ENCODE data around the gene ANAPC2. TPM values are rescaled to one million over a fixed set of nuclear protein-coding genes. Genes with fewer than 3 reads are reported as not detected.
A peak's percentile ranks its signal among the peaks of the same experiment; 100 is the strongest.

The ANAPC2 gene
- total RNA-seq, 1 donor from 2014 or later: 39.2 TPM

DNA sequence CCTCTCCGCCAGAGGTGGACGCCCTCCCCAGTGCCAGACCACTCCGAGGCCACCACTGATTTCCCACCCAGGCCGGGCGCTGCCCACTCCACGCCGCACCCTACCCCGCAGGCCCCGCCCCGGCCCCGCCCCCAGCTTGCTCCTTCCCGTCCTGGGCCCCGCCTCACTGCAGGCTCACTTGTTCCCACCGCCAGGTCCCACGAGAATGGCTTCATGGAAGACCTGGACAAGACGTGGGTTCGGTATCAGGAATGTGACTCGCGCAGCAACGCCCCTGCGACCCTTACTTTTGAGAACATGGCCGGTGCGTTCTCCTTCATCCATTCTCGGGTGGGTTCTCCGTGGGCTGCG, 25.0 kb downstream of the ANAPC2 start:
- Mint-ChIP-seq H3K9me3 (ENCODE audit: unreplicated experiment) (no peaks in the 10 kb centered on the region), H3K27me3 (ENCODE audit: low read depth, unreplicated experiment) (peaks cover 55% of the 10 kb centered on the region), H3K4me1 (ENCODE audit: low read depth, unreplicated experiment) (peaks cover 2% of the 10 kb centered on the region), H3K27ac (ENCODE audit: unreplicated experiment) (no peak overlapping the region), H3K4me3 (ENCODE audit: unreplicated experiment) (peak overlapping the region; percentile 50), H3K36me3 (ENCODE audit: low read depth, unreplicated experiment) (no peaks in the 10 kb centered on the region)
- Histone ChIP-seq H3K4me3 (ENCODE audit: insufficient read depth, low read depth, low read length) (no peak overlapping the region), H3K79me2 (ENCODE audit: insufficient read depth, low read length) (no peaks in the 10 kb centered on the region), H3K27ac (ENCODE audit: low read depth, low read length) (no peak overlapping the region), H3K4me2 (ENCODE audit: low read length) (peak overlapping the region; percentile 57), H3K9me3 (ENCODE audit: insufficient read depth, low read depth, low read length) (no peaks in the 10 kb centered on the region), H3K4me1 (ENCODE audit: insufficient read depth, low read length) (peaks cover 4% of the 10 kb centered on the region), H4K20me1 (ENCODE audit: insufficient read depth, low read length) (no peaks in the 10 kb centered on the region), H2AFZ (ENCODE audit: low read depth, low read length) (peak overlapping the region; percentile 56), H3K27me3 (ENCODE audit: insufficient read depth, low read length) (peaks cover 37% of the 10 kb centered on the region), H3K9ac (ENCODE audit: low read length) (no peak overlapping the region), H3K36me3 (ENCODE audit: insufficient read depth, low read length) (no peaks in the 10 kb centered on the region)
- no peak for TF ChIP-seq EZH2 (IDR thresholded peaks at IDR 0.05; ENCODE audit: insufficient read depth, low read length)
- TF ChIP-seq, protein P1, sequence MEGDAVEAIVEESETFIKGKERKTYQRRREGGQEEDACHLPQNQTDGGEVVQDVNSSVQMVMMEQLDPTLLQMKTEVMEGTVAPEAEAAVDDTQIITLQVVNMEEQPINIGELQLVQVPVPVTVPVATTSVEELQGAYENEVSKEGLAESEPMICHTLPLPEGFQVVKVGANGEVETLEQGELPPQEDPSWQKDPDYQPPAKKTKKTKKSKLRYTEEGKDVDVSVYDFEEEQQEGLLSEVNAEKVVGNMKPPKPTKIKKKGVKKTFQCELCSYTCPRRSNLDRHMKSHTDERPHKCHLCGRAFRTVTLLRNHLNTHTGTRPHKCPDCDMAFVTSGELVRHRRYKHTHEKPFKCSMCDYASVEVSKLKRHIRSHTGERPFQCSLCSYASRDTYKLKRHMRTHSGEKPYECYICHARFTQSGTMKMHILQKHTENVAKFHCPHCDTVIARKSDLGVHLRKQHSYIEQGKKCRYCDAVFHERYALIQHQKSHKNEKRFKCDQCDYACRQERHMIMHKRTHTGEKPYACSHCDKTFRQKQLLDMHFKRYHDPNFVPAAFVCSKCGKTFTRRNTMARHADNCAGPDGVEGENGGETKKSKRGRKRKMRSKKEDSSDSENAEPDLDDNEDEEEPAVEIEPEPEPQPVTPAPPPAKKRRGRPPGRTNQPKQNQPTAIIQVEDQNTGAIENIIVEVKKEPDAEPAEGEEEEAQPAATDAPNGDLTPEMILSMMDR (IDR thresholded peaks at IDR 0.05; ENCODE audit: insufficient read depth, low read depth, low read length): no peak
- no peak for FAIRE-seq
- no peak for DNase-seq (ENCODE audit: low read depth)

DNA sequence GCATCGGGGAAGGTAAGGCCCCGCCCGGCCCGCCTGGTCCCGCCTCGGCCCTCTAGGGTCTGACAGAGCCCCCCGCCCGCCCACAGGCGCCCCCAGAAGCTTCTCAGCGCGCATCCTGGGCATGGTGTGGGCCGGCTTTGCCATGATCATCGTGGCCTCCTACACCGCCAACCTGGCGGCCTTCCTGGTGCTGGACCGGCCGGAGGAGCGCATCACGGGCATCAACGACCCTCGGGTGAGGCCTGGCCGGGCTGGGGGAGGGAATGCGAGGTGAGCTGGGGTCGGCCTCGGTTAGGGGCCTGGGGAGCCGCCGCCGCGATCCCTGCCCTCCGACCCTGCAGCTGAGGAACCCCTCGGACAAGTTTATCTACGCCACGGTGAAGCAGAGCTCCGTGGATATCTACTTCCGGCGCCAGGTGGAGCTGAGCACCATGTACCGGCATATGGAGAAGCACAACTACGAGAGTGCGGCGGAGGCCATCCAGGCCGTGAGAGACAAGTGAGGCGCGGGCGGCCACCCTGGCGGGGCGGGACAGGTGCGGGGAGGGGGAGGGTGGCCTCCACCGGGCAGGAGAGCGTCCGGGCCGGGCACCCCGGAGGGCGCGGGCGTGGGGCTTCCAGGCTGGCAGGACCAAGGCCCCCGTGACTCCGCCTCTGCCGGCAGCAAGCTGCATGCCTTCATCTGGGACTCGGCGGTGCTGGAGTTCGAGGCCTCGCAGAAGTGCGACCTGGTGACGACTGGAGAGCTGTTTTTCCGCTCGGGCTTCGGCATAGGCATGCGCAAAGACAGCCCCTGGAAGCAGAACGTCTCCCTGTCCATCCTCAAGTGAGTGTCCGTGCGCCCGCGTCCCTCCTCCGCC, 25.6 kb downstream of the ANAPC2 start:
- no peak for DNase-seq (ENCODE audit: low read depth)
- Mint-ChIP-seq H3K4me3 (ENCODE audit: unreplicated experiment) (peak overlapping the region; percentile 50), H3K4me1 (ENCODE audit: low read depth, unreplicated experiment) (peaks cover 2% of the 10 kb centered on the region), H3K9me3 (ENCODE audit: unreplicated experiment) (no peaks in the 10 kb centered on the region), H3K27me3 (ENCODE audit: low read depth, unreplicated experiment) (peaks cover 61% of the 10 kb centered on the region), H3K27ac (ENCODE audit: unreplicated experiment) (no peak overlapping the region), H3K36me3 (ENCODE audit: low read depth, unreplicated experiment) (no peaks in the 10 kb centered on the region)
- TF ChIP-seq, protein P1 (IDR thresholded peaks at IDR 0.05; ENCODE audit: insufficient read depth, low read depth, low read length): no peak
- peak; percentile 95 for TF ChIP-seq EZH2 (IDR thresholded peaks at IDR 0.05; ENCODE audit: insufficient read depth, low read length)
- H3K9me3 ChIP-seq (ENCODE audit: insufficient read depth, low read depth, low read length): no peaks in the 10 kb centered on the region
- no peaks in the 10 kb centered on the region for H4K20me1 ChIP-seq (ENCODE audit: insufficient read depth, low read length)
- no peak overlapping the region for H3K9ac ChIP-seq (ENCODE audit: low read length)
- peaks cover 41% of the 10 kb centered on the region for H3K27me3 ChIP-seq (ENCODE audit: insufficient read depth, low read length)
- H2AFZ ChIP-seq (ENCODE audit: low read depth, low read length): peak overlapping the region; percentile 56
- no peak for FAIRE-seq
- no peak overlapping the region for H3K4me3 ChIP-seq (ENCODE audit: insufficient read depth, low read depth, low read length)
- no peaks in the 10 kb centered on the region for H3K36me3 ChIP-seq (ENCODE audit: insufficient read depth, low read length)
- H3K79me2 ChIP-seq (ENCODE audit: insufficient read depth, low read length): no peaks in the 10 kb centered on the region
- H3K4me1 ChIP-seq (ENCODE audit: insufficient read depth, low read length): peaks cover 4% of the 10 kb centered on the region
- H3K4me2 ChIP-seq (ENCODE audit: low read length): peak overlapping the region; percentile 57
- H3K27ac ChIP-seq (ENCODE audit: low read depth, low read length): no peak overlapping the region

Data from astrocyte (in vitro differentiated cells and primary cell).